ENCODE data around the gene GLCCI1.

DNA sequence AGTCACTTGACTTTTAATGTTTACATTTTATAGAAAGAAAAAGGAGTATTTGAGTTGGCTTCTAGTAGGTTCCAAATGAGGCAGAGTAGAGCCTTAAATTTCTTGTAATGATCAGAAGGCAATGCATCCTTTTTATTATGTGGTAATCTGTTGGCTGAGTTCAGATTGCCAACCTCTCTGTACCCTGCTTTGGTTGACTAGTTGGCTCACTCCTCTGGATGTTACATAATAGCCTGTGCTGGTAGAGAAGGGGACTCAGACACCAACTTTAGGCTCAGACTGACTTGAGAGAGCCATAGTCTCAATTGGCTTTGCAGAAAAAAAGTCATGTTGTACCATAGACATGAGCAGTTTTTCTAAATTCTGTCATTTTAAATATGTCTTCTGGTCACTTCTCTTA is 46.8 kb upstream of the GLCCI1 start:
- TF ChIP-seq, protein P1, sequence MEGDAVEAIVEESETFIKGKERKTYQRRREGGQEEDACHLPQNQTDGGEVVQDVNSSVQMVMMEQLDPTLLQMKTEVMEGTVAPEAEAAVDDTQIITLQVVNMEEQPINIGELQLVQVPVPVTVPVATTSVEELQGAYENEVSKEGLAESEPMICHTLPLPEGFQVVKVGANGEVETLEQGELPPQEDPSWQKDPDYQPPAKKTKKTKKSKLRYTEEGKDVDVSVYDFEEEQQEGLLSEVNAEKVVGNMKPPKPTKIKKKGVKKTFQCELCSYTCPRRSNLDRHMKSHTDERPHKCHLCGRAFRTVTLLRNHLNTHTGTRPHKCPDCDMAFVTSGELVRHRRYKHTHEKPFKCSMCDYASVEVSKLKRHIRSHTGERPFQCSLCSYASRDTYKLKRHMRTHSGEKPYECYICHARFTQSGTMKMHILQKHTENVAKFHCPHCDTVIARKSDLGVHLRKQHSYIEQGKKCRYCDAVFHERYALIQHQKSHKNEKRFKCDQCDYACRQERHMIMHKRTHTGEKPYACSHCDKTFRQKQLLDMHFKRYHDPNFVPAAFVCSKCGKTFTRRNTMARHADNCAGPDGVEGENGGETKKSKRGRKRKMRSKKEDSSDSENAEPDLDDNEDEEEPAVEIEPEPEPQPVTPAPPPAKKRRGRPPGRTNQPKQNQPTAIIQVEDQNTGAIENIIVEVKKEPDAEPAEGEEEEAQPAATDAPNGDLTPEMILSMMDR (IDR thresholded peaks at IDR 0.05) = no peak
- no peak for TF ChIP-seq POLR2A (IDR thresholded peaks at IDR 0.05)
